H9 (cell line): ENCODE measurements around the gene UCP2. TPM values are rescaled to one million over a fixed set of nuclear protein-coding genes. Genes with fewer than 3 reads are reported as not detected.

Experiments
- DNase-seq: peaks from one replicate; pipeline ENCODE4 v3.0.0-alpha.2; 2017
- H2AFZ ChIP-seq: one replicate; pipeline ENCODE4 v1.6.1; 2013; ENCODE audit warnings: mild to moderate bottlenecking, low read length, control low read depth, moderate library complexity
- H2AK5ac ChIP-seq: 2 replicates; pipeline ENCODE4 v1.6.1; 2013; ENCODE audit warnings: low read length, control low read depth, mixed read lengths; ENCODE audit not compliant: insufficient read length
- H2BK120ac ChIP-seq: one replicate; pipeline ENCODE4 v1.6.1; 2013; ENCODE audit warnings: low read depth, mild to moderate bottlenecking, low read length, control low read depth, inconsistent platforms; ENCODE audit not compliant: poor library complexity, severe bottlenecking
- H2BK12ac ChIP-seq: 2 replicates; pipeline ENCODE4 v1.6.1; 2013; ENCODE audit warnings: low read length, control low read depth, mixed read lengths, low read depth; ENCODE audit not compliant: insufficient read length
- H2BK15ac ChIP-seq: 2 replicates; pipeline ENCODE4 v1.6.1; 2013; ENCODE audit warnings: low read depth, low read length, control low read depth
- H2BK20ac ChIP-seq: one replicate; pipeline ENCODE4 v1.6.1; 2013; ENCODE audit warnings: low read depth, mild to moderate bottlenecking, low read length, control low read depth, inconsistent platforms; ENCODE audit not compliant: poor library complexity, severe bottlenecking
- H2BK5ac ChIP-seq: 2 replicates; pipeline ENCODE4 v1.6.1; 2013; ENCODE audit warnings: low read length, control low read depth, mixed read lengths; ENCODE audit not compliant: insufficient read length
- H3K14ac ChIP-seq: 2 replicates; pipeline ENCODE4 v1.6.1; 2013; ENCODE audit warnings: low read length, control low read depth; ENCODE audit not compliant: insufficient read depth
- H3K18ac ChIP-seq: 2 replicates; pipeline ENCODE4 v1.6.1; 2013; ENCODE audit warnings: low read depth, mild to moderate bottlenecking, mixed read lengths, low read length, control low read depth; ENCODE audit not compliant: insufficient read length
- H3K23ac ChIP-seq: 2 replicates; pipeline ENCODE4 v1.6.1; 2013; ENCODE audit warnings: low read length, control low read depth, mixed read lengths, low read depth; ENCODE audit not compliant: insufficient read length
- H3K23me2 ChIP-seq: 2 replicates; pipeline ENCODE4 v1.6.1; 2013; ENCODE audit warnings: low read depth, mild to moderate bottlenecking, mixed read lengths, low read length, control low read depth; ENCODE audit not compliant: insufficient read length, poor library complexity, severe bottlenecking
- H3K27ac ChIP-seq: 2 replicates; pipeline ENCODE4 v1.5.1; 2013; ENCODE audit warnings: low read length, control low read depth, mixed read lengths, low read depth; ENCODE audit not compliant: insufficient read length
- H3K27me3 ChIP-seq: 2 replicates; pipeline ENCODE4 v1.6.1; 2013; ENCODE audit warnings: low read length, control low read depth, inconsistent platforms; ENCODE audit not compliant: insufficient read depth
- H3K4ac ChIP-seq: 2 replicates; pipeline ENCODE4 v1.6.1; 2013; ENCODE audit warnings: low read depth, mild to moderate bottlenecking, control low read depth, inconsistent platforms, low read length, moderate library complexity
- H3K4me1 ChIP-seq: 2 replicates; pipeline ENCODE4 v1.6.1; 2013; ENCODE audit warnings: low read length, control low read depth, inconsistent platforms; ENCODE audit not compliant: insufficient read depth
- H3K4me2 ChIP-seq: 2 replicates; pipeline ENCODE4 v1.6.1; 2013; ENCODE audit warnings: low read length, control low read depth, mixed read lengths; ENCODE audit not compliant: insufficient read length, insufficient read depth
- H3K56ac ChIP-seq: 2 replicates; pipeline ENCODE4 v1.6.1; 2013; ENCODE audit warnings: low read depth, mild to moderate bottlenecking, mixed read lengths, low read length, control low read depth; ENCODE audit not compliant: insufficient read length
- H3K79me1 ChIP-seq: 2 replicates; pipeline ENCODE4 v1.6.1; 2013; ENCODE audit warnings: low read depth, mild to moderate bottlenecking, moderate library complexity, low read length, control low read depth, inconsistent platforms; ENCODE audit not compliant: insufficient read depth, poor library complexity, severe bottlenecking
- H3K79me2 ChIP-seq: 2 replicates; pipeline ENCODE4 v1.6.1; 2013; ENCODE audit warnings: low read length, control low read depth, inconsistent platforms; ENCODE audit not compliant: insufficient read depth
- H3K9ac ChIP-seq: 2 replicates; pipeline ENCODE4 v1.6.1; 2013; ENCODE audit warnings: low read length, control low read depth, mixed read lengths; ENCODE audit not compliant: insufficient read length; ENCODE audit errors: extremely low read depth
- H3K9me3 ChIP-seq: one replicate; pipeline ENCODE4 v1.6.1; 2013; ENCODE audit warnings: low read depth, low read length, inconsistent platforms; ENCODE audit not compliant: control insufficient read depth
- H3T11ph ChIP-seq: one replicate; pipeline ENCODE4 v1.6.1; 2013; ENCODE audit warnings: mild to moderate bottlenecking, low read length, control low read depth, inconsistent platforms
- H4K20me1 ChIP-seq: one replicate; pipeline ENCODE4 v1.6.1; 2013; ENCODE audit not compliant: control insufficient read depth, insufficient read length, insufficient read depth
- H4K5ac ChIP-seq: 2 replicates; pipeline ENCODE4 v1.6.1; 2013; ENCODE audit warnings: low read depth, mild to moderate bottlenecking, mixed read lengths, low read length, control low read depth; ENCODE audit not compliant: insufficient read length
- H4K8ac ChIP-seq: replicated peaks from 2 replicates; pipeline ENCODE4 v1.6.1; 2013; ENCODE audit warnings: low read length, control low read depth, mixed read lengths, low read depth; ENCODE audit not compliant: insufficient read length
- H4K91ac ChIP-seq: 2 replicates; pipeline ENCODE4 v1.6.1; 2013; ENCODE audit warnings: low read depth, mild to moderate bottlenecking, moderate library complexity, mixed read lengths, low read length, control low read depth; ENCODE audit not compliant: insufficient read length
- H3K27ac Mint-ChIP-seq, 3 experiments: 2 replicates in 2 of 3; 3 replicates in 1 of 3; pipeline ENCODE4 v1.8.0; 2020 to 2021; ENCODE audit warnings: mixed read lengths in 3 of 3, mild to moderate bottlenecking in 1 of 3, moderate library complexity in 1 of 3
- H3K27me3 Mint-ChIP-seq: 2 replicates; pipeline ENCODE4 v1.8.0; 2021; ENCODE audit warnings: low read depth, mild to moderate bottlenecking, moderate library complexity, mixed read lengths
- H3K36me3 Mint-ChIP-seq, 3 experiments: 2 replicates in 2 of 3; 3 replicates in 1 of 3; pipeline ENCODE4 v1.8.0; 2020 to 2021; ENCODE audit warnings: low read depth in 3 of 3, mixed read lengths in 3 of 3; ENCODE audit not compliant: insufficient read depth in 1 of 3
- H3K4me1 Mint-ChIP-seq, 2 experiments: 2 replicates each; pipeline ENCODE4 v1.8.0; 2020; ENCODE audit warnings: mixed read lengths in 2 of 2
- H3K4me3 Mint-ChIP-seq, 2 experiments: 2 replicates in 1 of 2; 3 replicates in 1 of 2; pipeline ENCODE4 v1.8.0; 2020 to 2021; ENCODE audit warnings: mild to moderate bottlenecking in 2 of 2, mixed read lengths in 2 of 2, moderate library complexity in 1 of 2
- H3K9me3 Mint-ChIP-seq, 2 experiments: 2 replicates in 1 of 2; 3 replicates in 1 of 2; pipeline ENCODE4 v1.8.0; 2020; ENCODE audit warnings: mild to moderate bottlenecking in 2 of 2, mixed read lengths in 2 of 2, moderate library complexity in 1 of 2
- WGBS: extraction: QIAGEN DNeasy Blood & Tissue Kit; methylation state at CpG from one replicate; pipeline ENCODE4 v1.1.7; 2013; ENCODE audit warnings: missing lambda C conversion rate, low lambda C conversion rate, mixed read lengths; ENCODE audit not compliant: insufficient read length; ENCODE audit errors: extremely low coverage; 5-methylcytosine and 5-hydroxymethylcytosine counted together
- total RNA-seq: library from RNA; stranded (reverse); gene quantifications from 2 replicates; pipeline ENCODE4 v1.2.1, GENCODE V29; 2021
- TF ChIP-seq, protein P1 (sequence below): fragments of 200-600 bp; sonication (generic); conservative IDR thresholded peaks from 3 replicates; pipeline ENCODE4 v1.8.0; 2021; ENCODE audit warnings: antibody characterized with exemption, mild to moderate bottlenecking

UCP2 gene
- total RNA-seq, 1 experiment from 2014 or later, result 62.1 TPM

DNA sequence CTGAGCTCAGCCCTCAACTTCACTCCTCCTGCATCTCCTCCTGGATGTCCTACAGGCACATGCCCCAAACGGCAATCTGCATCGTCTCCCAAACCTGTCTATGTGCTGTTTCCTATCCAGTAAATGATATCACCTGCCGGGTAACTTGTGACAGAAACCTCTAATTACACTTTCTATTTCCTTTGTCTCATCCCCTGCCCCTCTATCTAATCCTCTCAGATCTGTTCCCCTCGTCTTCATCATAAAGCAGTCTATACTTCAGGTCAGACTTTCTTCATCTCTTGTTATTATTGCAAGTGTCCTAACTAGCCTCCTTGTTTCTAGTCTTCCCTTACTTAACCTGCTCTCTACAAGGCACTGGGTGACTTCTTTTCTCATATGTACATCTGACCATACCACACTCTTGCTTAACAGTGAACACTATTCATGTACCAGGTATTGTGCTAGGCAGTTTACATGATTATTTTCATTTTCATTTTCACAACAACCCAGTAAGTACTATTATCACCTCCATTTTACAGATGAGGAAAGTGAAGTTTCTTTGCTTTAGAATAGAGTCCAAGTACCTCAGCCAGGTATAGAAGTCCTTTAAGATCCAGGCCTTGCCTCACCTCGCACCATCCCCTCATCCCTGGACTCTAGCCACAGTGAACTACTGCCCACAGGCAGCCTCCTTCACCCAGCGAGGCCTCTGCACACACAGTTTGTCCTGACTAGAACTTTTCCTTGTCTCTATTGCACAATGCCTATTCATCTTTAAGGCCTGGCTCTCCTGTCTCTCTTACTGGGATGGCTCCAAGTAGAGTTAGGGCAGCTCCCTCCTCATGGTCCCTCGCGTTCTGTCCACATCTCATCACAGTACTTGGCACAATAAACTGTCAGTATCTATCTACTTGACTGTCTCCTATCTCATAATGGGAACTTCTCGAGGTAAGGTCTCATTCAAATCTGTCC, 48.4 kb upstream of the UCP2 start:
- no peak overlapping the region for H3K4me3 Mint-ChIP-seq

More for the DNA sequence above, 48.4 kb upstream of the UCP2 start:
- Histone ChIP-seq H3K4me1 (no peaks in the 10 kb centered on the region), H4K8ac (no peak overlapping the region), H4K20me1 (no peaks in the 10 kb centered on the region), H3K18ac (no peak overlapping the region), H2AK5ac (no peak overlapping the region), H2BK5ac (no peak overlapping the region), H2BK120ac (no peak overlapping the region), H3K14ac (no peak overlapping the region), H2BK15ac (no peak overlapping the region), H3K4me2 (no peak overlapping the region), H3K56ac (no peak overlapping the region), H2AFZ (no peak overlapping the region), H2BK12ac (no peak overlapping the region), H4K91ac (no peak overlapping the region), H3K9me3 (no peaks in the 10 kb centered on the region), H3K27me3 (no peaks in the 10 kb centered on the region), H3K23me2 (no peaks in the 10 kb centered on the region), H3K79me1 (no peaks in the 10 kb centered on the region), H3K79me2 (no peaks in the 10 kb centered on the region), H3T11ph (no peak overlapping the region), H3K9ac (no peak overlapping the region), H3K27ac (no peak overlapping the region), H4K5ac (no peak overlapping the region), H2BK20ac (no peak overlapping the region), H3K4ac (no peak overlapping the region), H3K23ac (no peak overlapping the region)
- no CpG with 5 or more reads among the region's 9 CpGs for WGBS
- Mint-ChIP-seq H3K36me3 (peaks cover 0 to 16% (median 7%) of the 10 kb centered on the region in 3 experiments; a peak in 4 of 7 replicates), H3K27ac (peak overlapping the region in 1 of 3 experiments; percentile 25; a peak in 3 of 7 replicates), H3K9me3 (no peaks in the 10 kb centered on the region), H3K4me1 (no peaks in the 10 kb centered on the region), H3K27me3 (no peaks in the 10 kb centered on the region)
- TF ChIP-seq, protein P1, sequence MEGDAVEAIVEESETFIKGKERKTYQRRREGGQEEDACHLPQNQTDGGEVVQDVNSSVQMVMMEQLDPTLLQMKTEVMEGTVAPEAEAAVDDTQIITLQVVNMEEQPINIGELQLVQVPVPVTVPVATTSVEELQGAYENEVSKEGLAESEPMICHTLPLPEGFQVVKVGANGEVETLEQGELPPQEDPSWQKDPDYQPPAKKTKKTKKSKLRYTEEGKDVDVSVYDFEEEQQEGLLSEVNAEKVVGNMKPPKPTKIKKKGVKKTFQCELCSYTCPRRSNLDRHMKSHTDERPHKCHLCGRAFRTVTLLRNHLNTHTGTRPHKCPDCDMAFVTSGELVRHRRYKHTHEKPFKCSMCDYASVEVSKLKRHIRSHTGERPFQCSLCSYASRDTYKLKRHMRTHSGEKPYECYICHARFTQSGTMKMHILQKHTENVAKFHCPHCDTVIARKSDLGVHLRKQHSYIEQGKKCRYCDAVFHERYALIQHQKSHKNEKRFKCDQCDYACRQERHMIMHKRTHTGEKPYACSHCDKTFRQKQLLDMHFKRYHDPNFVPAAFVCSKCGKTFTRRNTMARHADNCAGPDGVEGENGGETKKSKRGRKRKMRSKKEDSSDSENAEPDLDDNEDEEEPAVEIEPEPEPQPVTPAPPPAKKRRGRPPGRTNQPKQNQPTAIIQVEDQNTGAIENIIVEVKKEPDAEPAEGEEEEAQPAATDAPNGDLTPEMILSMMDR, result no peak
- no peak for DNase-seq
